Left lobe of liver (tissue), 2 donors: ENCODE data around the gene ZFYVE28. TPM values are rescaled to one million over a fixed set of nuclear protein-coding genes. Genes with fewer than 3 reads are reported as not detected.

Source experiments
- ATAC-seq: fragments of 200-7000 bp; cut with Tn5 transposase; one replicate; pipeline ENCODE4 v1.9.1; 2020; ENCODE audit warnings: mild to moderate bottlenecking, moderate library complexity
- DNase-seq: peaks from one replicate; pipeline ENCODE4 v3.0.0-alpha.2; 2020; ENCODE audit warnings: low spot score
- total RNA-seq: library from RNA; stranded (reverse); gene quantifications from one replicate; pipeline ENCODE4 v1.2.1, GENCODE V29; 2021
- donor health status: DM: no; HTN: no; CAD: no; lungs with moderate emphysema.
- donor health status: DM: no; HTN: yes; CAD: no.

The ZFYVE28 gene
- total RNA-seq, 1 donor from 2014 or later, result 12.7 TPM

DNA sequence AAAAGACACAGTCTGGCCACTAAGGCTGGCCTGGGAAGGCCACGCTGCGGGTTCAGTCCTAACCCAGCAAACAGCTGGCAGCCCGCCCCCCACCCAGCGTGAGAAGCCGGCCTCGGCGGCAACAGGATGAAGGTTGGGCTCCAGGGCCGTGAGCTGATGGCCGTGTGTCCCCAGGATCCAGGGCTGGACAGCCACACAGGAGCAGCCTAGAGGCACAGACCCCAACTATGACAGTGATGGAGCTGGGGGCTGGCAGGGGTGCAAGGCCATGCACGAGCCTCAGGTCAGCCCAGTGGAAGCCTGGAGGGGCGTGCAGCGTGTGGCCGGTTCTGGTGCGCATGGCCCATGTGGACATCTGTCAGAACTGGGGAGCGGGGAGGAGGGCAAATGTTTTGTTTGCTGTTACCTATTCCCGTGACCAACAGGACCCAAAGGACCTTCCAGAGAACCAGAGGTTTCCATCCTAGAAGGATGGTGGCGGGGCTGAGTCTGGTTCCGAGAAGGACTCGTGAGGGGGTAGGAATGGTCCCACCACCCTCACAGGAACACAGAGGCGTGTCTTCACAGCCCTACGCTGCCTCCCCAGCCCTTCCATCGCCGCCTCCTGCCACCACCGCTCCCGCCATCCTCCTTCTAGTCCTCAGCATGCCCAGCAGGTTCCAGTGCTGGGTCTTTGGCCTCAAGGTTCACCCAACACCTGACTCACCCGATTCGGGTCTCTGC lies 46.5 kb downstream of the ZFYVE28 start:
- no peak for ATAC-seq
- no peak for DNase-seq

DNA sequence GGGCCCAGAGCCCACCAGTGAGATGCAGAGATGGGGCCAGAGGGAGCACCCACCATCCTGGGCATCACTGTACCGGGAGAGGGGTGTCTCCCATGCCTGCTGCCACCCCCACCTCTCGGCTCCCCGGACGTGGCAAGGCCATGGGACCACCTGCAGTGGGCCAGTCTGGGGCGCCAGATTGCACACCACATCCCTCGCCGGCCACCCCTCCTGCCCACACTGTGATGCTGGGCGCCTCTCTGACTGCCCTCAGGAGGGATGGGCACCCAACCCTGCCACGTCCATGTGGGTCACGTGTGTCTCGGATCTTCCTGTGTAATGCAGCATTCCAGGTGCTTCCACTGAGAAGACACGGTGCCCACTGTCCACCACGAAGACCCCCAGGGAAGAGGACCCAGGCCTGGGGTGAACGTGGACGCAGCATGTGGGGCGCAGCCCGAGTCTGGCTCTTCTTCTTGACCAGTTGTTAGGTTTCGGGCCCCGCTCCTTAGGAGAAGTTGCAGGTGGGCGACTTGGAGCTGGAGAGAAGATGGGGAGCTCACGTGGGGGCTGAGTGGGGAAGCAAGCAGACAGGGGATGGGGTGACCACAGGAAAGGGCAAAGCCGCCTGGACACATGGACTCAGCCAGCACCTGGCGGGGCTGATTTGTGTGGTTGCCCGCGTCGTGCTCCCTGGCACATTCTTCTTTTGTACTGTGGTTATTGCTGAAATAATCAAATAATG lies 47.7 kb downstream of the ZFYVE28 start:
- ATAC-seq (no peak), DNase-seq (no peak)

DNA sequence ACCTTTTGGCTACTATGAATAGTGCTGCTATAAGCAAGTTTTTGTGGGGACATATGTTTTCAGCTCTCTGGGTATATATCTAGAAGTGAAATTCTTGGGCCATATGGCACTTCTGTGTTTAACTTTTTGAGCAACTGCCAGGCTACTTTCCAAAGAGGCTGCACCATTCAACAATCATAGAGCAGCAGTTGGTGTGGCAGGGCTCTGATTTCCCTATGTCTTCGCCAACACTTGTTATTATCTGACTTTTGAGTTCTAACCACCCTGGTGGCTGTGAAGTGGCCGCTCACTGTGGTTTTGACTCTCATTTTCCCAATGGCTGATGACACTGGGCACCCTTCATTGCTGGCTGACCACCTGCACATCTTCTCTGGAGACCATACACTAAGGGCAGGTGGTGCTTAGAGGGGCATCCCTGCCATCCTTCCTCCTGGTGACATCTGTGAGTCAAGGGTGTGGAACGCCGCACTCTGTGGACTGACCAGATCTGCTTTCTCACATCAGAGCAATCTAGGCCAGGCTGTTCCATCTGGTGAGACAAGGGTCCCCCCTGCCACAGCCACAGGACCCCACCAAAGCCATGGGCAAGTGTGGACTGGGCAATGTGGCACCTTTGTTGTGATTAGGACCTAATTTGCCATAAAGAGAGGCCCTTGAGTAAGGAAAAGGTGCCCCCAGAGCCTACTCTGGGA lies 49.6 kb downstream of the ZFYVE28 start:
- DNase-seq, result no peak

GRCh38 chr4:2367626-2368025 lies 50.8 kb downstream of the ZFYVE28 start:
- ATAC-seq, result no peak
- no peak for DNase-seq

More for the DNA sequence above, 49.6 kb downstream of the ZFYVE28 start:
- no peak for ATAC-seq

GRCh38 chr4:2366252-2367192 lies 51.9 kb downstream of the ZFYVE28 start:
- DNase-seq, result no peak
- no peak for ATAC-seq

DNA sequence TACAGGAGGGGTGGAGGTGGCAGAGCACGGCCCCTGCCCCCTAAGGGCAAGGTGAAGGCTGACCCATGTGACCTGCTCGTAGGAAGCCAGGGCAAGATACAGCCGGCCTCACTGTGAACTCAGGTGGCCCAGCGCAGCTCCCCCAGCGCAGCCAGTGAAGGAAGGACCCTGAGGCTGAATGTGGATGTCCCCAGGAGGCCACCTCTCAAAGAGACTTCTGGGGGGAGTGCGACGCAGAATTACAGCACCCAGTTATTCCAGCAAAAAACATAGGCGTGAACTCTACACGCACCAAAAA lies 52.6 kb downstream of the ZFYVE28 start:
- no peak for DNase-seq

DNA sequence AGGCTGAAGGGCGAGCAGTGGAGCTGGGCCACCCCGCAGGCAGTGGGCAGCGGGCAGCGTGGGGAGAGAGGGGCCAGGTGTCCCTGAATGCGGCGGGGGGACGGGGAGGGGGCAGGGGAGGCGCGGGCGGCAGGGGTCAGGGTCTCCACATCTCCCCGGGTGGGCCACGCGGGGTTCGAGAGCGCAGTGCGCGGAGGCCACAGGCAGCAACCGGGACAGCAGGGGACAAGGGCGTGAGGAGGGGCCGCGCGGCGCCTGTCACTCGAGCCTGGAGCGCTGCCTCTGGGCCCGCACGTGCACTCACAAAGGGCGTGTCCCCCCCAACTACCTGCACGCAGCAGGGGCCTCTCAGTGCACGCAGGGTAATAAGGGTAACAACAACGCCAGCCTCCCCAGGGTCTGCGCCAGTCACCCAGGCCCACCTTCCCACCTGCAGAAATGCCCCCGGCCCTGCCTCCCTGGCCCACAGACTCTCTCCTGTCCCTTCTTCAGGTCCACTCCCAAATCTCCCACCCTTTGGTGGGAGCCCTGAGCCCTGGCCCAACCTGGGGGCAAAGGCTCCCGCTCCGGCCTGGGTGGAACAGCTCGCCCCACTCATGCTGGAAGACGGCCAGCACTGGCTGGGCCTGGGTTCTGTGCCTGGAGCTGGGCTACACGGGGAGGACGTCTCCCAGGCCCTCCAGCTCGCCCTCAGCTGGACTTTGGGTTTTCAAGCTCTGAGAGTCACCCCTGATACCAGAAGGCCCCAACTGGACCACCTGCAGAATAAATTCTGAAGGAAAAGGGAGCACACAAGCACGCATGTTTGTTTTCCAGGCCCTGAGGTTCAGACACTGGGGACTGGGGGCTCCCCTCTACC lies 53.2 kb downstream of the ZFYVE28 start:
- ATAC-seq (no peak), DNase-seq (no peak)

More for the DNA sequence above, 52.6 kb downstream of the ZFYVE28 start:
- ATAC-seq, result no peak

DNA sequence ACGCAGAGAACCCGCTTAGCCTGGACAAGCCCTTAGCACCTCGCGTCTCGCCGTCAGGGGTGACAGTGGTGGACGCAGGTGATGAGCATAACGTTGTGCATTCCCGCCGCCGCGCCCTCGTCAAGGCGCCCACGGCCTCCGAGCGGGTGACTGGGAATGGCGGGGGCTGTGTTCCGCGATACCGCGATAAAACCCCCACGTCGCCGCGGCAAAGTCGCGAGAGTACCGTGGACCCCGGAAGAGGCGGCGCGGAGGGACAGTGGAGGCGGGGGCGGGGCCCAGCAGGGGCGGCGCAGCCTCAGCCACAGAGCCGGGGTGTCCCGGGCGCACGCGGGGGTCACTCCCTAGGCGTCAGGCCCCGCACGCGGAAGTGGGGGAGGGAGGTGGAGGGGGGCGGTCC lies 53.8 kb downstream of the ZFYVE28 start:
- ATAC-seq, result peak; percentile 9

DNA sequence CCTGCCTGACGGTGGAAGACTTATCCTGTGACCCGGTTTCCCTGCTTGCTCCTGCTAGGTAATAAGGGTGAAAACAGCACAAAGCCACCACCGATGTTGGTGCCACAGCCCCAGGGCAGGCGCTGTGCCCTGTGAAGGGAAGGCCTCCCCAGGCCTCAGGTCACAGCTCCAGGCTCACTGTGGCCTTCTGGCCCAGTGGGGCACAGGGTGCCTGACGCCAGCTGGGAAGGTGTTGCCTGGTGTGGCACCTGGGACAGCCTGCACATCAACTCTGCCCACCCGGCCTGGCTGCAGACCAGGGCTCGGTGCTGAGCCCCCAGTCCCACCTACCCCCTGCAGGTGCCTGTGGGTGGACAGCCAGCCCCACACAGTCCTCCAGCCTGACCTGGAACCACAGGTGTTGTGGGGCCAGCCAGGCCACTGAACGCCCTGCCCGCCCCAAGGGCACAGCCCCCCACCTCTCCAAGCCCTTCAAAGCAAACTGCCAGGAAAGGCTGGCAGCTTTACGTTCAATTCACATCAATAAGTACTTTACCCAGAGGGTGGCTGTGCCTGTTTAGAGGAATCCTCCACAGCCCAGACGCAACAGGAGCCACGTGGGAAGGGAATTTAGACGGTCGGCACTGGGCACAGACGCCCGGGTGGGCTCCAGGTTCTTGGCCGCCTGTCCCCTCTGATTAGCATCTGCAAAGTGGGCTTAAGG lies 54.3 kb downstream of the ZFYVE28 start:
- ATAC-seq (peak; percentile 68), DNase-seq (no peak)

More for the DNA sequence above, 53.8 kb downstream of the ZFYVE28 start:
- no peak for DNase-seq

DNA sequence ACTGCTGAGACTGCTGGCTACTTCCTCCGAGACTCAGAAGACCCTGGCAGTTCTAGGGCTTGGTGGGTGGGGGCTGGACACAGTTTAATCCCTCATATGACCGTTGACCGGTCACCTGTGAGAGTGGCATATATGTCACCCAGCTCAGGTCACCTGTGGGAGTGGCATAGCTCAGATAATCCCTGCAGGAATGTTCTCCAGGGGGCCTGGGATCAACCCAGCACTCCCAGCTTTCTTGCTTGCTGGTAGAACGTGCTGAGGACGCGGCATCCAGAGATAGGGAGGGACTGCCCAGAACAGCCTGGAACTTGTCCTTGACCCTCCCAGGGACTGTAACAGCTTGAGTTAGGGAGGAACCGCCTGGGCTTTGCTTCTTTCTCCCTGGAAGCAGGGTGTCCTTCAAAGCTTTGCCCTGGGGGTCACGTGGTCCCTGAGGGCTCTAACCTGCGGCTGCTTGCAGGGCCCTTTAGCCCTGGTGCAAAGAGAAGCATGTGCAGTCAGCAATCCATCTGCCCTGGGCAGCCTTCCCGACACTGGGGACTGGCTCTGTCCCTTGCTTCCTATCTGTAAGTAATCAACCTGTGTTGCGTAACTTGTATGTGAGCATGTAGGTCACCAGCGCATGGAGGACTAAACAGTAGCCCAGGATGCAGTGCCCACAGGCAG lies 55.3 kb downstream of the ZFYVE28 start:
- ATAC-seq (peak; percentile 84), DNase-seq (peak; percentile 97)

GRCh38 chr4:2362266-2363055 lies 56.0 kb downstream of the ZFYVE28 start:
- DNase-seq (no peak), ATAC-seq (no peak)

DNA sequence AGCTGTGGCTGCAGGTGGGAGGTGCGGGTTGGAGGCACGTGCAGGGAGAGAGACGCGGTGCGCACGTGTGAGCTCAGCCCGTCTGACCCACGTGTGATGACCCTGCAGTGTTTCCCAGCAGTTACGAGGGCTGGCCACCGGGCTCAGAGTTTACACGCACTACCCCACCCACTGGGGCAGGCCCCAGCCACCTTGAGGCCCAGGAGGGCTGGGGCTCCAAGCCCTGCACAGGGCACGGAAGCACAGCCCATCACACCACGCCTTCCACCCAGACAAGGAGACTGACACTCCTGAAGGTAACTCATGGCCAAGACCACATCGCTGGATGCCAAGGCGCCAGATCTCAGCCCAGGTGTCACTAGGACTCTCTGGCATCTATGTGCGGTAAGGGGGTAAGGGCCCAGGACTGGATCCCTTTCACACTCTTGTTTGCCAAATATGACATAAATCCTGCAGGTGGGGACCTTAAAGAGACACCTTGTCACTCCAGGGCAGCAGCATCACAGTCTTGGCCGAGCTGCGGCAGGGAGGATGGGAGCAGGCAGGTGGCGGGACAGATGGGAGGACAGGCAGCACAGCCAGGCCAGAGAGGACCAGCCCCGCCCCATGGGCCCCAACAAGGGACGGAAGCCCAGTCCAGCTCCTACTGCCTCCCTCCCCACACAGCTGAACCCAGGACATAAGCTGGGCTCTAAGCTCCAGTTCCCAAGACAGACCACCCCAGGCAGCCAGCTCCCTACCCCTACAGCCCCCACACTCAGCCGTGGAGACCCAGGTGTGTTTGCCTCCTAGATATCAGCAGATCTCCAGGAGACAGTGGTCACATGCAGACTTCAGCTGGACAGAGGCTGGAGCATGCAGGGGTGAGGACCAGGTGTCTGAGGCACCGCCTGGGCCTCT lies 56.8 kb downstream of the ZFYVE28 start:
- DNase-seq, result no peak

DNA sequence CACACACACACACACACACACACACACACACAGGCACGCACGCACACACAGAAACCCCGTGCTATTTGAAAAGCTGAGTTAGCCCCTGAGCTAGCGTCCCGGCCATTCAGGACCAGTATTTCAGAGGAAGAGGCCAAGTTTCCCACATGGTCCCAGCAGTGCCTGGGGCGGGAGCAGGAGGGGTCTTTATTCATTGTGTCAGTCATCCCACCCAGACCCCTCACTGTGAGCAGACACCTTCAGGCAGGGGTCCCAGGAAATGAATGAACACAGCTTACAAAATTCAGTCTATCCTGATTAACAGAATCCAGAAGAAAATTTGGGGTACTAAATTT lies 58.1 kb downstream of the ZFYVE28 start:
- ATAC-seq, result no peak
- no peak for DNase-seq

More for the DNA sequence above, 56.8 kb downstream of the ZFYVE28 start:
- ATAC-seq, result no peak

DNA sequence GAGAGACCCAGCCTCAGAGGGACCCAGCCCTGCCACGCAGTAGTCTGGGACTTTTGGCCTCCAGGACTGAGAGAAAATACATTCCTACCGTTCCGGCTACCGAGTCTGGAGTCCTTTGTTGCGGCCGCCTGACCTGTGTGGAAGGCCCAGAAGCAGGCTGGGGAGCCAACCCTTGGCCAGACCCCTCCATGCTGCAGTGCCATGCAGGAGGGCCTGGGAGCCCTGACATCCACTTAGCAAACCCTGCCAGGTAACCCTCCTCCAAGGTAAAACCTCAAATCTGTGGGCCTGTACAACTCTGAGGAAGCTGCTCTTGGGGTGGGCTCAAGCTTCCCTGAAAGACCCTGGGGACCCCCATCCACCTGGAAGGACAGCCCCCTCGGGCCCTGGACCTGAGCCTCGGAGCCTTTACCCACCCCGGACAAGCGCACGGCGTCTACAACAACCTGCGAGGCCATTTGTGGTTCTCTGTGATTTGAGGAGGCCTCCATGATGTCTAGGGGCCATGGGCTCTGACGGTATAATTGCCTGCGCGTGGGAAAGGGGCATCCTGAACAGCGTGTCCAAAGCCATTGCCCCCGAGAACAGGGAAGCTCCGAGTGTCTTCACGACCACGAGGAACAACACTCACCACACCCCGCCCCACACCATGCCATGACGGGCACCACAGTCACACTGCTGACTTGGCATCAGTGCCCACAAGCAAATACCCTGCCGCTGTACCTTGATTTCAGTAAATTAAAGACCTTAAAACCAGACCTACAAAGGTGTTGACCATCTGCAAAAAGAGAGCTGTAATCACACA lies 58.7 kb downstream of the ZFYVE28 start:
- DNase-seq (no peak), ATAC-seq (no peak)

- DNase-seq (no peak), ATAC-seq (no peak)
Observed at GRCh38 chr4:2357821-2358745, 60.4 kb downstream of the ZFYVE28 start.
